ENCODE results near the gene MCCC1. TPM values are rescaled to one million over a fixed set of nuclear protein-coding genes. Genes with fewer than 3 reads are reported as not detected.

Gene MCCC1
- total and polyA plus RNA-seq, 2 donors (not counting 1 experiment from before 2014, with no cell fraction given) = 12.9 to 36.3 TPM

- H3K4me3 Mint-ChIP-seq = no peak overlapping the region
- ATAC-seq (ENCODE audit: low read depth) (no peak), DNase-seq (no peak)
- Histone ChIP-seq H3K36me3 (replicated peaks in 1 of 2; ENCODE audit: control extremely low read depth in 1 of 2, control insufficient read depth in 1 of 2, extremely low read depth in 1 of 2, insufficient read depth in 2 of 2, low read length in 1 of 2) (no peaks in the 10 kb centered on the region), H3K4me1 (ENCODE audit: control insufficient read depth in 2 of 2, insufficient read depth in 2 of 2, low read length in 2 of 2) (no peaks in the 10 kb centered on the region), H3K9me3 (ENCODE audit: control extremely low read depth in 1 of 3, control insufficient read depth in 2 of 3, insufficient read depth in 1 of 3, low read length in 2 of 3) (peaks cover 1 to 25% (median 9%) of the 10 kb centered on the region in 3 donors), H3K9ac (ENCODE audit: low read length) (no peak overlapping the region), H3K4me2 (replicated peaks; ENCODE audit: low read depth, low read length, poor library complexity, severe bottlenecking) (no peak overlapping the region), H2AFZ (ENCODE audit: insufficient read depth, low read depth, low read length, poor library complexity, severe bottlenecking) (no peak overlapping the region), H3K27me3 (replicated peaks in 1 of 4; ENCODE audit: control extremely low read depth in 1 of 4, control insufficient read depth in 3 of 4, insufficient read depth in 4 of 4, low read length in 3 of 4) (peaks cover 0 to 60% (median 42%) of the 10 kb centered on the region in 4 experiments), H4K20me1 (ENCODE audit: control insufficient read depth, insufficient read depth, low read length, poor library complexity, severe bottlenecking) (no peaks in the 10 kb centered on the region), H3K79me2 (ENCODE audit: control insufficient read depth, insufficient read depth, low read length) (no peaks in the 10 kb centered on the region), H3K27ac (ENCODE audit: low read length in 2 of 2) (no peak overlapping the region), H3K4me3 (ENCODE audit: control extremely low read depth in 1 of 5, extremely low read depth in 1 of 5, insufficient read depth in 1 of 5, low read depth in 2 of 5, low read length in 4 of 5) (no peak overlapping the region)
- CTCF ChIA-PET = interaction anchor here (1.5 kb wide), 1 partner anchor 54 kb away, joined by 3 read pairs; no protein-coding TSS in a partner anchor
- no peak overlapping the region for H3K27ac Mint-ChIP-seq
- POLR2A ChIA-PET = no interaction called here
- TF ChIP-seq EZH2 (IDR thresholded peaks at IDR 0.05; ENCODE audit: borderline replicate concordance, insufficient read depth, low read depth, low read length, poor library complexity, severe bottlenecking) (no peak), CTCF (IDR thresholded peaks at IDR 0.05) (no peak)
- no peaks in the 10 kb centered on the region for H3K4me1 Mint-ChIP-seq
- peaks cover 69% of the 10 kb centered on the region for H3K27me3 Mint-ChIP-seq
- intact Hi-C loops (cut with micrococcal nuclease) = no loop called here
- H3K9me3 Mint-ChIP-seq (ENCODE audit: insufficient read depth) = no peaks in the 10 kb centered on the region
- WGBS (ENCODE audit: insufficient coverage) = 86% methylated on average over 1 of the region's 2 CpGs
Observed at GRCh38 chr3:183134844-183135243, 35.5 kb upstream of the MCCC1 start.

- CTCF ChIA-PET = interaction anchor here (1.7 kb wide), 1 partner anchor 9 kb away, joined by 8 read pairs; no protein-coding TSS in a partner anchor
- ATAC-seq (ENCODE audit: low read depth) (no peak), DNase-seq (no peak)
- H3K4me1 Mint-ChIP-seq = peaks cover 2% of the 10 kb centered on the region
- no peak overlapping the region for H3K27ac Mint-ChIP-seq
- WGBS (ENCODE audit: insufficient coverage) = 90% methylated on average over 3 of the region's 6 CpGs
- H4K20me1 ChIP-seq (ENCODE audit: control insufficient read depth, insufficient read depth, low read length, poor library complexity, severe bottlenecking) = no peaks in the 10 kb centered on the region
- peaks cover 7 to 17% (median 11%) of the 10 kb centered on the region in 3 donors for H3K9me3 ChIP-seq (ENCODE audit: control extremely low read depth in 1 of 3, control insufficient read depth in 2 of 3, insufficient read depth in 1 of 3, low read length in 2 of 3)
- POLR2A ChIA-PET = no interaction called here
- H3K9ac ChIP-seq (ENCODE audit: low read length) = no peak overlapping the region
- H3K4me3 Mint-ChIP-seq = no peak overlapping the region
- no peak overlapping the region for H2AFZ ChIP-seq (ENCODE audit: insufficient read depth, low read depth, low read length, poor library complexity, severe bottlenecking)
- peaks cover 48% of the 10 kb centered on the region for H3K27me3 Mint-ChIP-seq
- no peak overlapping the region for H3K27ac ChIP-seq (ENCODE audit: low read length in 2 of 2)
- no peaks in the 10 kb centered on the region for H3K79me2 ChIP-seq (ENCODE audit: control insufficient read depth, insufficient read depth, low read length)
- H3K4me3 ChIP-seq (ENCODE audit: control extremely low read depth in 1 of 5, extremely low read depth in 1 of 5, insufficient read depth in 1 of 5, low read depth in 2 of 5, low read length in 4 of 5) = no peak overlapping the region
- no peak overlapping the region for H3K4me2 ChIP-seq (replicated peaks; ENCODE audit: low read depth, low read length, poor library complexity, severe bottlenecking)
- intact Hi-C loops (cut with micrococcal nuclease) = no loop called here
- H3K27me3 ChIP-seq (replicated peaks in 1 of 4; ENCODE audit: control extremely low read depth in 1 of 4, control insufficient read depth in 3 of 4, insufficient read depth in 4 of 4, low read length in 3 of 4) = peaks cover 0 to 43% (median 29%) of the 10 kb centered on the region in 4 experiments
- H3K4me1 ChIP-seq (ENCODE audit: control insufficient read depth in 2 of 2, insufficient read depth in 2 of 2, low read length in 2 of 2) = no peaks in the 10 kb centered on the region
- peaks cover 4% of the 10 kb centered on the region for H3K9me3 Mint-ChIP-seq (ENCODE audit: insufficient read depth)
- no peak for TF ChIP-seq CTCF (IDR thresholded peaks at IDR 0.05)
- no peak for TF ChIP-seq EZH2 (IDR thresholded peaks at IDR 0.05; ENCODE audit: borderline replicate concordance, insufficient read depth, low read depth, low read length, poor library complexity, severe bottlenecking)
- no peaks in the 10 kb centered on the region for H3K36me3 ChIP-seq (replicated peaks in 1 of 2; ENCODE audit: control extremely low read depth in 1 of 2, control insufficient read depth in 1 of 2, extremely low read depth in 1 of 2, insufficient read depth in 2 of 2, low read length in 1 of 2)
Observed at GRCh38 chr3:183132409-183132808, 33.1 kb upstream of the MCCC1 start.
